SHP77 (cell line): ENCODE measurements around the gene GRAP.
"Not testable (repeated sequence)": the region's sequence is repeated elsewhere in the genome, so short reads cannot be mapped to it uniquely, and the experiment has no call there.

Experiments used
- DNase-seq, 2 experiments: peaks; one replicate each; lab custom pipeline; 2025; lab: John Stamatoyannopoulos, UW

GRAP gene

DNA sequence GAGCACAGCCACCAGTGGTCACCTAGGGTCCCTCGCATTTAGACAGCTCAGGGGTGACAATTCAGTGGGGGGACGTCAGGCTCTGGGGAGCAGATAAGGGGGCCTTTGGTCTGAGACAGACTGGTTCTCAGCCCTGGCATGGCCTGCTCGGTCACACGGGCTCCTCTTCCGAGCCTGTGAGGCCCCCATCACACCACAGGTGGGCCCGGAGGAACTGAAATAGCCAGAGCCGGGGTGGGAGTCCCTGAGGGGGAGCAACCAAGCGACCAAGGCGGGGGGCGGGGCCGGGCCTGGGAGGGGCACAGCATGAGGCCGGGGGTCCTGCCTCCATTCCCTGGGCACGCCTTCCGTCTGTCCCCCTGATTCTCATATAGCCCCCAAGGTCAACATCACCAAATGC is 4.4 kb downstream of the GRAP start:
- not testable (repeated sequence) for DNase-seq

DNA sequence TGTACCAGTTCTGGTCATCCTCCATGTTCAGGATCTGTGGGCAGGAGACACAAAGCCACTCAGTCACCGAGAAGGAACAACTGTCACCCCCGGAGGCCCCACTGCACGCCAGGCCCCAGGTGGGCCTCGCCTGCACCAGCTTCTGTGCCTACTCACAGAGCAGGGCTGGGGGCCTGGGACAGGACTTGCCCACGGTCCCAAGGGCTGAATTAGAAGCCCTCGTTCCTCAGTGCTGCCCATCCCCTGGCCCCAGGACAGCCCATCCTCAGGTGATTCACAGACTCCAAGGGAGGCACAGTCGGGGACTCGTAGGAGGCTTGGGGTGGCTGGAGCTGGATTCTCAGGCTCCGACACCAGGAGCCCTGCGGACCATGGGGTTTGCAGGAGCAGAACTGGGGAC is 4.9 kb downstream of the GRAP start:
- not testable (repeated sequence) for DNase-seq

DNA sequence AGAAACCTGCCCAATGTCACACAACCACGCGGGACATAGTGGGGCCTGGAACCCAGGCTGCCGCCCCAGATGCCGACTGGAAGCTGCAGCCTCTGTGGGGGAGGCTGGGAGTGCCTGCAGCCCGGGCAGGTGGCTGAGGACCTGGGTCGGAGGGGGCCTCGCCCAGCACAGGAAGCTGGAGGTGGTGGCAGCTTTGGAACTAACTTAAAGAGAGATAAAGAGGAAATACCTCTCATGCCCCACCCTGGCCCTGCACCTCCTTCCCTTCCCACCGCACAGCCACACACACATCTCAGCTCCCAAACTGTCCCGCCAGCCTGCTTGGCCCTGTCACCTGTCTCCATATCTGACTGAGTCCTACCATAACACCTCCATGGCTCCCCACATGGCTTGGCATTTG is 6.4 kb downstream of the GRAP start:
- not testable (repeated sequence) for DNase-seq

DNA sequence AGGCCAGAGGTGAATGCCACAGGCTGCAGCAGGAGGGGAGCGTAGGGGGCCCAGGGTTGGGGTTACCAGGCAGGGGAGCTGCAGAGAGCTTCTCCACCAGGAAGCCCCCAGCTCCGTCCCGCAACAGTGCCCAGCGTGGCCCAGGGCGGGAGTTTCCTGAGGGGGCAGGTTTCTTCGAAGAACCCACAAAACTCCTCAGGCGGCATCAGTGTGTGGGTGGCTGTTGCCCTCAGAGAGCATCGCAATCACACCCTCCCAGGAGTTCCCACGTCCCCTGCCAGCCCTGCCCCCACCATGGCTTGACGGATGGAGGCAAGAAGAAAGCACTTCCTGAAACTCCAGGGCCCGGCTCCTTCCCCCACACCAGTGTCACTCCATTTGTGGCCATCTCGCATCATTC is 8.0 kb downstream of the GRAP start:
- not testable (repeated sequence) for DNase-seq

DNA sequence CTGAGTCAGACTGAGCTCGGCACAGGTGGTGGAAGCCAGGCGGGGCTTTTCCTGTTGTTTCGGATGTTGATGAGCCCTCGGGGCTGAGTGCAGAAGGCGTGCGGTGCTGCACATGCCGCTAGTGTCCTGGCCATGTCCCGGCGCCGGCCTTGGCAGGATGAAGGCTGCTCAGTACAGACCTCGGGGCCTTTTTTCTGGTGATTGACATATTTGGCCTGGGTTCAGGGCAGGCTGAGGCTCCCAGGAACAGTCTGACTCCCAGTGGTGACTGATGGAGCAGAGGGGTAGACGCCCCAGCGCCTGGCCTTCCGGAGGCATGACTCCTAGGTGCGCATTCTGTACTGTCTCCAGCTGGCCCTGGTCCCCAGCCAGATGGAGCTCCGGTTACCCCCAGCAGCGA is 8.8 kb downstream of the GRAP start:
- DNase-seq, result not testable (repeated sequence)

DNA sequence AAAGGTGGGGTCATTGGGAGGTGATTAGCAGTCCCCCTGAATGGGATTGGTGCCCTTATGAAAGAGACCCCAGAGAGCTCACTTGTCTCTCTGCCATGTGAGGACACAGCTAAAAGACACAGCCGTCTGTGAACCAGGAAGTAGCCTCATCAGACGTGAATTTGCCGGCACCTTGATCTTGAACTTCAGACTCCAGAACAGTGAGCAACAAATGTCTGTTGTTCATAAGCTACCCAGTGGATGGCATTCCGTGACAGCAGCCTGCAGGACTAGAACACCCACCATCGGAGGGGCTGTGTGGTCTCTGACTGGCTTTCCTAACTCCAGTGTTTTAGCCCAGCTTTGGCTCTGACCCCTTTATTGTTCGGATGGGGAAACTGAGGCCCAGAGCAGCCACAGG is 9.2 kb downstream of the GRAP start:
- DNase-seq, result not testable (repeated sequence)

DNA sequence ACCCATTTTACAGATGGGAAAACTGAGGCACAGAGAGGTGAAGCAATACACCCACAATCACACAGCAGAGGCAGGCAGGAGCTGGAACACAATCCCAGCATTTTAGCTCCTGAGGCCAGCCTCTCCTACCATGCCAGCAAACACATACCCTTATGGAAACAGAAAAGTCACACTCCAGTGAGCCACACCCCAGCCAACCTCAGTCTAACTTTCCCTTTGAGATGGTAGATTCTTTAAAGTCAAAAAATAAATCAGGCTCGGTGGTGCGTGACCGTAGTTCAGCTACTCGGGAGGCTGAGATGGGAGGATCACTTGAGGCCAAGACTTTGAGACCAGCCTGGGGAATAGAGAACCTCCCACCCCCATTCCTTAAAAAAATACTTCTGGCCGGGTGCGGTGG is 10.6 kb downstream of the GRAP start:
- not testable (repeated sequence) for DNase-seq

DNA sequence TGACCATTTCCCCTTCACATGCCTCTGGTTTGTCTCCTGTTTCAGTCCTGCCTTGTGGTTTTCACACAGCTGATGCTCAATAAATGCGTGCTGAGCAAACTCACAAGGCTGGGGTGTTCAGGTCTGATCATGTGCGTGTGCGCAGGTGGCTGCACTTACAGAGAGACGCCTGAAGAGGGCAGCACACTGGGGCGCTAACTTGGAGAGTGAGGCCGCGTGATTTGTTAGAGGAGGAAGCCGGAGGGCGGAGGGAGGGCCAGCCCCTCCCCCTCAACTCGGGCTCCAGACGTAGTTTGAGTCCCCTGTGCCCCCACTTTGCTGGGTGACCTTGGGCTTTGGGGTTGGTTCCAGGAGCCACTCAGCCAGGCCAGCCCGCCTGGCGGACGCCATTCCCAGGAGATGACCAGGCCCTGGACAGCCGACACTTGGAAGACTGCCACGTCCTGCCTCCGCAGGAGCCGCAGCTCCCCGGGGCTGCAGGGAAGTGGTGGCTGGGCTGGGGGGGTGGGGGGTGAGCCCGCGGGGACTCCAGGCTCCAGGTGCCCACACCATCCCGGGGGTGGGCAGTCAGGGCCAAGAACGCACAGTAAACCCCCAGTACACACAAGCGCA is 14.3 kb downstream of the GRAP start:
- DNase-seq, result not testable (repeated sequence)

DNA sequence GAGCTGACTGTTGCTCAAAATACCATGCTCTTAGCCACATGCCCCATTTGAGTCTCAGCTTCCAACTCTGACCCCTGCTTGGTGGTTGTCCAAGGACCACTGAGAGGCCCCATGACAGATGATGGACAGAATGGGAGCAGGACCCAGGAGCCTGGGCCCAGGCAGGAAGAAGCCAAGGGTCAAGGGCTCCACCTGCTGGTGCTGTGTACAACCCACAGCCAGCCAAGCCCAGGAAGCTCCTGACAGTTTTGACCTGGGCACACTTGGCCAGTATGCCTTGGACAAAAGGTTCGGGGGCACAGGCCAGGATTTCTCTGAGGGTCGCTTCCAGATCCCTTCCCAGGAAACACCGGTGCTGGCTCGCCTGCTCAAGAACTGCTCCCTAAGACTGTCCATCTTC is 15.0 kb downstream of the GRAP start:
- DNase-seq, result not testable (repeated sequence)

DNA sequence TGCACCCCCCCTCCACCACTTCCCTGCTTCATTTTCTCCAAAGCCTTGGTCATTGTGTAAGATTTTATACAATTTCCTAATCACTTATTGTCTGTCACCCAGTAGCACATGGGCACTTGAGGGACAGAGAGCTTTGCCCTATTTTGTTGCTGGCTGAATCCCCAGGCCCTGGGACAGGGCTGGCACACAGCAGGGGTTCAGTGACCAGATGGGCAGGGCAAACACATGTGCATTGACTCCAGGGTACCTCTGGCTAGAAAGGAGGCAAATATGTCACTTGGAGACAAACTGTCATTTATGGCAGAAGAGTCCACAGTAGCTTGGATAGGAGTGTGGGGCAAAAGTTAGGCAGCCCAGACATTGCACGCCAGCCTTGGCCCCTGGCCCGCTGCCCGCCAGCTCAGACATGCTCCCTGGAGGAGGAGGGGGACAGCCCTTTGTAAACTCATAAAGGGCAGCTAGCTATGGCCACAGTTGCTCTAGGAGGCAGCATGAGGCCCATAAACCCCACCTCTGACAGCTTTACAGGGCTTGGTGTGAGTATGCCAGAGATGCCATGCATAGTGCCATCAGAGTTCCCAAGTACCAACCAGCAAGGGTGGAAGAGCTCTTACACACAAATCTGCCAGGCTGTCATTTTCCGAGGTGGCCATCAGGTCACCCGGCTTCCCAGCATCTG is 15.8 kb downstream of the GRAP start:
- DNase-seq, result not testable (repeated sequence)

DNA sequence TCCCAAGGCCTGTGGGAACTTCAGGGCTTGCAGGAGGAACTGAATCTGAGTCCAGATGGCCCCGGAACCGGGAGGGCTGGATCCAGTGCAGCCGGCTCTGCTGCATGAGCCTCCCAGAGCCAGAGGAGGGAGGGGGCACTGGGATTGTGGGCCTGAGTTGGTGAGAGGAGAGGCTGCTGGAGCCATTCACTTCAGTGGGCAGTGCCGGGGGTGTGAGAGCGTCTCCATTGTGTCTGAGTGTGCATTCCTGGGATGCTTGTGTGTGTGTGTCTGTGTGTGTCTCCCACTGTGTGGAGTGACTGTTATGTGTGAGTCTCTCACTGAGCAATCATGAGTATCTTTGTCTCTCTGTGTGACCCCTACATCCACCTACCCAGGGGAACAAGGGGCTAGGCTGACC is 17.0 kb downstream of the GRAP start:
- not testable (repeated sequence) for DNase-seq

DNA sequence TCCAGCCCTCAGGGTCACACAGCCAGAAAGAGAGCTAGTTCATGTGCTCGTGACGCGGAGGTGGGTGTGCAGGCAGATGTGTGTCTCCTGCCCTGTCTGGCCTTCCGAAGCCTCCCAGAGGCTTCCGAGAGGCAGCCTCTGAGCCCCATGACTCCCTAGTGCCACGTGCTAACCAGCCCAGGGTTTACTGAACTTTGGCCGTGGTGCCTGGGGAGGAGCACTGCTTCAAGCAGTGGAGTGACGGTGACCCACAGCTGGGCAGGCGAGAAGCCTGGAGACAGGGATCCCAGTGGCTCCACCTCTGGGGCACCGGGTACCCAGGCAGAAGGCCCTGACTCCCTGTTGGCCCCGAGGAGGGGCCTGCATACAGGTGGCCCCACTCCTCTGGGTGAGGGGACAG is 18.1 kb downstream of the GRAP start:
- DNase-seq, result not testable (repeated sequence)

DNA sequence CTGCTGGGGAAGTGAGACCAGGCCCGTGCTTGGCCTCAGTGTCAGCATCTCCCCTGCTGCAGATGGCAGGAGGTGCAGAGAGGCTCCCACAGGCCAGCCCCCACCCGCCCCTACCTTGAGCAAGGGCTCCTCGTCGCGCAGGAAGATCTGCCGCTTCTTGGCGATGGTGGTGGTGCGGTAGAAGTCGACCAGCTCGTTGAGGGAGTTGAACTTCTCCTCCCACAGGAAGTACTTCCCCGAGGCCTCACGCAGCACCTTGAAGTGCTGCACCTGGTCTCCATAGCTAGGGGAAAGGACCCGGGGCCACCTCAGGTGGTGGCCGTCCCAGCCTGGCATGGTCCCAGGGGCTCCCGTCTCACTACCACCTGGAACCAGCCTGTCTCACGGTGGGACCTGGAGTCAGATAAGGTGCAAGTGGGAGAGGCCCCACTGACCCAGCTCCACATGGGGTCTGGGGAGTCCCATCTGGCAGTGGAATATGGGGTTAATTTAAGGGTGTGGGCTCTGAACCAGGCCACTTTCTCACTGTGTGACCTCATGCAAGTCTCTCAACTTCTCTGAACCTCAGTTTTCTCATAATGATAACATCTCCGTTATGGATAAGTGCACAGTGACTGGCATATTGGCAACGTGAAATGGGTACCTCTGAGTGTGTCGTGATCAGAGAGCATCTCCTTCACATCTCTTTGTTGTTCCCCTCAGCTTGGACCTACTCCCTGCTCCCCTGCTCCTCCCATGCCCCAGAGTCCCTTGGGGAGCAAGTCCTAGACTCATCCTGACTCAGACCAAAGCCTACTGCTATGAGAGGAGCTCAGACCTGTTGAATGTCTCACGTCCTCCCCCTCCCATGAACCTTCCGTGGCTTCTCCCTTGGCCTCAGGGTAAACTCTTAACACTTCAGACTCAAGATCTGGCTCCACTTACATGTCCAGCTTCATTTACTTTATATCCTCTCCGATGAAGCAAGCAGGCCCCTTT is 22.4 kb downstream of the GRAP start:
- no peak for DNase-seq

DNA sequence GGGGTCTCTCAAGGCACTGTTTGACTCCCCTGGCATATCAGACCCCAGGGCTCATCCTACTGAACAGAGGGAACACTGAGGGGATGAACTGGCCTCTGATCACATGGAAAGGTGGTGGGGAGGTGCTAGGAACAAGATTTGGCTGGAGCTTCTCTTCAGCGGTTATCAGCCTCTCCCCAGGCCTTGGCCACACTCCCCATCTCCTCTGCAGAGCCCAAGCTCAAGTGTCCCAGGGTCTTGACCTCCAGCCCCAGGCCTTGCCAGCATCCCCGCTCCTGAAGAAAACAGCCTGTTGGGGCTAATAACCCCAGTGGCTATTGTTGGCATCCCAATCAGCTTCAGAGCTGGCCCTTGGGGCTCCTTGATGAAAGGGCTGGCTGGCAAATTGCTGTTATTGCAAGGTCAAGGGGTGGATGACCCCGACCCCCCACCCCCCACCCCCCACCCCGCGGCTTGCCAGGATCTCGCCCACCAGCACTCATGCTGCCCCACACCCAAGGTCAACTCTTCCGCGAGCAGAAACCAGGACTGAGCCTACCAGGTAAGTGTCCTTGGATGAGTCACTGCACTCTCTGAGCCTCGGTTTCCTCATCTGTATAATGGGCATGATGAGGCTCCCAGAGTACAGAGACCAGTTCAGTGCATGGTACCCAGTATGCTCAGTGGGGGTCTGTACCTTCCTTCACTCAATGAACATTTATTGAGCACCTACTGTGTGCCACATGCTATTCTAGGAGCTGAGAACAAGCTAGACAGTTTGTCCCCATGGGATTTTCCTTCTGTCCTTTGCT is 23.4 kb downstream of the GRAP start:
- DNase-seq, result no peak

DNA sequence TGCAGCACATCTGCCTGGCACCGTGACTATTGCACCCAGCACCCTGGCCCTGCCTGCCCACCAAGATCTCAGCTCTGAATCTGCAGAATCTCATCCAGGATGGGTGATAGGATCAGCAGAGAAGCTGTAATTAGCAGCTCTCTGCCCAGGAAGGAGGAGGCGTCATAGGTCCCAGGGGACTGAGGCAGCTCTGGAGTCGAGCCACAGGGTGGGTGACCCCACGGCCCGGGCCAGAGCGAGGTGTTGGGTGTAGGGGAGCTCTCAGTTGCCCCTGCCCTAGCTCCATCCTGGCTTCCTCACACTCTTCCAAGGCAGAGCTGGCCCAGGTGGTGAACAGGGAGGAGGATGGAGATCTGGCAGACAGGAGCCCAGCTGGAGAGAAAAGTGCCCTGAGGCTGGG is 24.0 kb downstream of the GRAP start:
- DNase-seq, result no peak

DNA sequence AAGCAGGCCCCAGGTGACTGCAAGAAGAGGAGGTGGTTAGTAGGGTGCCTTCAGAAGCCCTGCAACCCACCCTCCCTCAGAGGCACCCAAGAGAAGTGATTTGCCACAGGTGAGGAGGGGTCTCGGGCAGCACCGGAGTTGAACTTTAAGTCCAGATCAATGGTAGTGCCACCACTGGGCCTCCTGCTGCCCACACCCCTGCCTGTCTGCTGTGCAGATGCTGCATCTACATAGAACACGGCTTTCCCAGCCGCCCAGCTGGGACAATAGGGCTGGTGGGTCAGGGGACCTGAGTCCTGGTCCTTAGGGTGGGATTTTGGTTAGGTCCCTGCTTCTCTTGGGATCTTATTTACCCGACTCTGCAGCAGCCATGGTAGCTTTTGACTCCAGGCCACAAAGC is 24.6 kb downstream of the GRAP start:
- DNase-seq, result no peak

DNA sequence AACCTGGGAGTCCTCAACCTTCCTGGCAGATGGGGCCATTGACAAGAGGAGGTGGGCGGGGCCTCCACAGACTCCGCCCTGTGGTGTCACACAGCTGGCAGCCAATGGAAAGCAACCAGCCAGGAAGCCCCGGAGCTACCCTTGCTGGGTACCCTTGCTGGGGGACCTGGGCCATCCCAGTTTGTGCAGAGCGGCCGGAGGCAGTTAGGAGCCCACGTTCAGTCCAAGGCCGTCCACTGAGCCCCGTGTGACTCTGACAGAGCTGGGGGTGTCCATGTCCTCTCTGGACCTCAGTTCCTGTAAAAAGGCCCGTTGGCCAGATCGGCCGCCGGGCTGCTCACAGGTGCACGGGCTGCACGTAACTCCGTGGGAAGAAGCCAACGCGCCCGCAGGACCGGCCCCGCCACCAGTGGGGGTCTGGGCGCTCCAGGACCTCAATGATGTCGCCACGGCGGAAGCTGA is 25.1 kb downstream of the GRAP start:
- no peak for DNase-seq

DNA sequence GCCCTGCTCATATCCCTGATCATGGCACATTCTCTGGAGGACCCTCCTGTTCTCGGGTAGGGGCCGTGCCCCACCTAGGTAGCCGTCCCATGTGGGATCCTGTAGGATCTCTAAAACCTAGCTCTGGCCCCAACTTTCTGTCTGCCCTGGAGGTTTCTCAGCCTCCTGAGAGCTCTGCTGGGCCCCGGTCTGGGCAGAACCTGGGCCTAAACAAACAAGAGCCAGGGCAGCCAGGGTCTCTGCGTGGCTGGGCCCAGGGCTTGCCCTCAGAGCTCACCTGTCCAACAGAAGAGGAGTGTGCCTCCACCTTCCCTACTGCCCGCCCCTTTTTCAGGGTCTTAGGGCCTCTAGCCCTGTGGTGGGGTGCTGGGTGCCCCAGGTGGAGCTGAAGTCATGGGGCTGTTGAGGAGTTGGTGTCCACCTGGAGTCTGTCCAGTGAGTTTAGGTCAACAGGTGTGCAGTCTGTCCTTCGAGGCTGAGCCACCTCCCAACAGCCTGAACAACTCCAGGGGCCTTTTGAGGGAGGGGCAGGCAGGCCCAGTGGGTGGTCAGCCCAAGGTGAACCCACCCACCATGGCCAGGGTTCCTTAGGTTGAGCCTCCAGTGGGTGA is 25.6 kb downstream of the GRAP start:
- not testable (repeated sequence) for DNase-seq

DNA sequence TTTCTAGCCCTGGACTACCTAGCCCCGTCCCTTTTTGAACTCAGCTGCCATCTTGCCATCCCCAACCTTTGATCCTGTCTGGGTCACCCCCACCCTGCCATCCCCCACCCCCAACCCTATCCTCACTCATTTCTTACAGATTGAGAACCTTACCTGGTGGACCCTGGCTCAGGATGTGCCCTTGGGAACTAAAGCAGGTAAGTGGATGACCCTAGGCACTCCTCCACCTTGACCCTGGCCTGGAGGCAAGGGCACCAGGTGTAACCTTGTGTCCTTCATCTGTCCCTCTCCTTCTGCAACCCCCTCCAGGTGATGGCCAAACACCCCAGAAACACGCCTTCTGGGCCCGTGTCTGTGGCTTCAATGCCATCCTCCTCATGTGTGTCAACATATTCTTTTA is 26.7 kb downstream of the GRAP start:
- no peak for DNase-seq

DNA sequence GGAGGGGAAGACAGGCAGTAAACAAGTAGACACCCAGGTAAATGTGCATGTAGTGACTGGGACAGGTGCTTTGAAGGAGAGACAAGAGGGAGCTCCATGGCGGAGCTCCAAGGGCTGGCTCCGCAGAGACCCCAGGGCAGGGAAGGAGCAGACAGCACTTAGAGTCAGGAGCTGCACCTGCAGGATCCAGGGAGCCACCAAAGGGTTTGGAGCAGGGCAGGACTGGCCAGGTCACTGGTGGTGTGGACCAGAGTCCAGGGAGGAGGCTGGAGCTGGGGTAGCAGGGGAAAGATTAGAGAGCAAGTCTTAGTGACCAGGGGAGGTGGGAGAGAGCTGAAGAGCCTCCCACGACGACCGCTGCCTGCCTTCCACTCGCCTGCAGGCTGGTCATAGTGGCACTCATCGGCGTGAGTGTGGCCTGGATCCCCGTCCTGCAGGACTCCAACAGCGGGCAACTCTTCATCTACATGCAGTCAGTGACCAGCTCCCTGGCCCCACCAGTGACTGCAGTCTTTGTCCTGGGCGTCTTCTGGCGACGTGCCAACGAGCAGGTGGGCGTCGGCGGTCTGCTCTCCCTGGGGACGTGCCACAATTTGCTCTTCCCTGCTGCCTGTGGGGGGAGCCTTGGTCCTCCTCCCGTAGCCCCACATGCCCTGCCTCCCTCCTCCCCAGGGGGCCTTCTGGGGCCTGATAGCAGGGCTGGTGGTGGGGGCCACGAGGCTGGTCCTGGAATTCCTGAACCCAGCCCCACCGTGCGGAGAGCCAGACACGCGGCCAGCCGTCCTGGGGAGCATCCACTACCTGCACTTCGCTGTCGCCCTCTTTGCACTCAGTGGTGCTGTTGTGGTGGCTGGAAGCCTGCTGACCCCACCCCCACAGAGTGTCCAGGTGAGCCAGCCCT is 27.5 kb downstream of the GRAP start:
- DNase-seq, result peak in 1 of 2 experiments; percentile 20
